GM21825 (cell line): Measurements from ENCODE around the gene GNAI3.

ENCODE experiments used
- ATAC-seq: cut with Tn5 transposase; IDR thresholded peaks from one replicate; pipeline ENCODE4 v1.9.1; 2021; ENCODE audit warnings: mild to moderate bottlenecking, moderate library complexity; ENCODE audit not compliant: unreplicated experiment

Gene GNAI3

GRCh38 chr1:109622137-109622892, 73.9 kb downstream of the GNAI3 start:
- ATAC-seq = no peak

DNA sequence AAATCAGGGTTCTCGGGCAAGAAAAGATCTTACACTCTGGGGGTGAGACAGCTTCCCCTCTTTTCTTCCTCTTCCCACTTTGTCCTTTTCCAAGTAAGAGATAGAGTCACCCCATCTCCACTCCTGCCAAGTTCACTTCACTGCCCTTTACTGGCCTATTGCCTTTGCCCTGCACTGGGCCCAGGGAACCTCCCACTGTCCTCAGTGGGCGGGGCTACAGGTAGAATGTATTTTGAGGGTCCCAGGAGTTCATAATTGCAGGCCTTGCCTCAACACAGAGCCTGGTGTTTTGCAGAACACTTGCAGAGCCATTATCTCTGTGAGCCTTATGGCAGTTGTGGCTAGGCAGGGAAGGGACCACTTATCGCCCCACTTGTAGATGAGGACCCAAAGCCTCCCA, 74.5 kb downstream of the GNAI3 start:
- ATAC-seq = no peak

DNA sequence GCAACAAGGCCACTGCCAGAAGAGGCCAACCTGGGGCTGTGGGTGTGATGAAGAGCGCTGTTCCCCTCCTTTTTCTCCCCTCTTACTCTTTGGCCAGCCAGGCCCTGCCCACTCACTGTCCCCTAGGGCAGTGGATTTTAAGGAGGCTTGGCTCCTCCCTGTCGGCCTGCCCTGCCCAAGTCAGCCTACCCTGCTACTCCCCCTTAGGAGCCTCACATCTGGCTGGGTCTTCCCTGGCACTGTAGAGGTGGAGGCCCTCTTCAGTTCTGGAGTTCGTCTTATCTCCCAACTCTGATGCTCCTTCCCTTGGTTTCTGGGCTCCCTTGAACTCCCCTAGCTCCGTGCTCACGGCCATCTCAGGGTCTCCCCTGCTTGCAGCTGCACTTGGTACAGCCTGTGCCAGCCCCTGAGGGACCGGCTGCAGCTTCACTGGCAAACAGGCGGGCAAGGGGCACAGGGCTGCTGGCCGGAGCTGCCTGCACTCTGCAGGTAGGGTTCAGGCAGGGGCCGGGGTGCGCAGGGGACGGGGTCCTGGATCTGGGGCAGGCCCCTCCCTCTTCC, 75.3 kb downstream of the GNAI3 start:
- no peak for ATAC-seq

DNA sequence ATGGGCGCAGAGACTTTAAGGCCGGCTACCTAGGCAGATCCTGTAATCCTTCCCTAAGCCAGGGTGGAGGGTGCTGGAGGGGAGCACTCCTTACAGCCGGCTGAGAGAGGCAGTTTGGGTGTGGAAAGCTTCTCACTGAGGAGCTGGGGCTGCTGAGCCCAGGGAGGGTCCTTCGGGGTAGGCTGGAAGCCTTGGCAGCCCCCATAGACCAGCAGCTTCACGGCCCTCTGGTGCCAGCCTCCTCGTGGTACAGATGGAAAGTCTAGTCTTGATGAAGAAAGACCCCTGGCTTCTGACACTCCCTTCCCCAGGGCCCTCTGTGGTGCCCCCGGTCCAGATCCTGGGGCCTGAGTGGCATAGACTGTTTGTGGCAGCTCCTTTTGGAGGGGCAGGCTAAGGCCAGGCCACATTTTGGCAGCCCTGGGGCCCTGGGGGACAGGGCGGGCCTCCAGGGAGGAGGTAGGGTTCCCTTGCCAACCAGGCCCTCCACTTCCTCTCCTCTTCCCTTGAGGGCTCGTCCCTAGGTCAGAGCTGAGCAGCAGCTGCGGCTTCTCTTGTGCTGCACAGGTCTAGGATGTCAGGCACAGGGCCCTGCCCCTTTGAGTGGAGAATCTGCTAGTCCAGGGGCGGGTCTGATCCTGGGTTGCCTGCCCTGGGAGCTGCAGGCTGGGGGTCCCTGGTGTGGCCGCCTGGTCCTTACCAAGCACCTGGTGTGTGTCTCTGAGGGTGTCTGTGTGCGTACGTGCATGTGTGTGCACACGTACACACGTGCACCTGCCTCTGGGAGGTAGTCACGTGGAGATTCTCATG, 76.0 kb downstream of the GNAI3 start:
- peak; percentile 36 for ATAC-seq

GRCh38 chr1:109625176-109625575, 76.8 kb downstream of the GNAI3 start:
- ATAC-seq = no peak

DNA sequence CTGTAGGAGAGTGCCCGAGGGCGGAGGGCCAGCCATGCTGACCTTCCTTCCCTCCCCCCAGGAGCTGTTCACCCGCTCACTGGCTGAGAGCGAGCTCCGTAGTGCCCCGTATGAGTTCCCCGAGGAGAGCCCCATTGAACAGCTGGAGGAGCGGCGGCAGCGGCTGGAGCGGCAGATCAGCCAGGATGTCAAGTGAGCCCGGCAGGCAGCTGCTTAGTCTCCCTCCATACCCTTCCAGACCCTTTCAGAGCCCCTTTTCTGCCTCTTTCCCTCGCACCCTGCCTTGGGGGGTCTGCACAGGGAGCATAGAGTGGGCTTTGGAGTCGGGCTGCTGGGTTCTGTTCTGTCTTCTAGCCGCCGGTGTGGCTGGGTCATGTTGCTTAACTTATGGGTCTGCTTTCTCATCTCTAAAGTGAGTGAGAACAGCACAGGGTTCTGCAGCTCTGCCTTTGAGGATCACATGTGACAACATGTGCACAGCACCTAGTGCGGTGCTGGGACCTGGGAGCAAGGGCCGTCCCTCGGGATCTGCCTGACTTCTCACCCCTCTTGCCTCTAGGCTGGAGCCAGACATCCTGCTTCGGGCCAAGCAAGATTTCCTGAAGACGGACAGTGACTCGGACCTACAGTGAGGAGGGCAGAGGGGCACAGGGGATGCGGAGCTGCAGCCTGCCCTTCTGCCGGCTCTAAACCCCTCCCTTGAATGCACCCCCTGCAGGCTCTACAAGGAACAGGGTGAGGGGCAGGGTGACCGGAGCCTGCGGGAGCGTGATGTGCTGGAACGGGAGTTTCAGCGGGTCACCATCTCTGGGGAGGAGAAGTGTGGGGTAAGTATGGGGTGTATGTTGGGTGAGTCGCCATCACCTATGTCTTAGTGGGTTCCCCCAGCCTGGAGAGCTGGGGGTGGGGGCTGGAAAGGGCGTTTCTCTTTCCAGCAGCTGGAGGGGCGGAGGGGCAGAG, 77.5 kb downstream of the GNAI3 start:
- no peak for ATAC-seq

GRCh38 chr1:109626682-109627408, 78.4 kb downstream of the GNAI3 start:
- no peak for ATAC-seq

GRCh38 chr1:109627692-109628399, 79.4 kb downstream of the GNAI3 start:
- no peak for ATAC-seq

DNA sequence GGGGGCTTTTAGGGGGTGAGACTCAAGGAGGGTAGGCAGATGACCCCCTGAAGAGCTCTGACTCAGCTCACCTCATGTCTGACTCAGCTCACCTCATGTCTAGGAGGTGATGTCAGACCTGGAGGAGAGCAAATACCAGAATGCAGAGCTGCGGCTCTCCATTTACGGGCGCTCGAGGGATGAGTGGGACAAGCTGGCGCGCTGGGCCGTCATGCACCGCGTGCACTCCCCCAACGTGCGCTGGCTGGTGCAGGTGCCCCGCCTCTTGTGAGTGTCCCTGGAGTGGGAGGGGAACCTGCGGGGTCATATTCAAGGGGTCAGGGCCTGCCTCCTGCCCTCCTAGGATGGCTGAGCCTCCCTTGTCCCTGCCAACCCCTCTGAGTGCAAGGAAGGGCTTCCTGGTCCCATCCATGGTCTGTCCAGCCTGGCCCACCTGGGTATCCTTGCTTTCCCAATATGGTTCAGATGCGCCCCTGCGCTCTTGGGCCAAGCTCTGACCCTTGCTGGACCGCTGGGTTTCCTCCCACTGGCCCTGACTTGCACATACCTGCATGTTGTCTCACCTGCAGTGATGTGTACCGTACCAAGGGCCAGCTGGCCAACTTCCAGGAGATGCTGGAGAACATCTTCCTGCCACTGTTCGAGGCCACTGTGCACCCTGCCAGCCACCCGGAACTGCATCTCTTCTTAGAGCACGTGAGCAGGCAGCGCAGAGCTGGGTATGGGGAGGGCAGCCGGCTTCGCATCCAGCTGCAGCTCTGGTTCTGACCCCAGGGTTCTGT, 80.3 kb downstream of the GNAI3 start:
- ATAC-seq = no peak

DNA sequence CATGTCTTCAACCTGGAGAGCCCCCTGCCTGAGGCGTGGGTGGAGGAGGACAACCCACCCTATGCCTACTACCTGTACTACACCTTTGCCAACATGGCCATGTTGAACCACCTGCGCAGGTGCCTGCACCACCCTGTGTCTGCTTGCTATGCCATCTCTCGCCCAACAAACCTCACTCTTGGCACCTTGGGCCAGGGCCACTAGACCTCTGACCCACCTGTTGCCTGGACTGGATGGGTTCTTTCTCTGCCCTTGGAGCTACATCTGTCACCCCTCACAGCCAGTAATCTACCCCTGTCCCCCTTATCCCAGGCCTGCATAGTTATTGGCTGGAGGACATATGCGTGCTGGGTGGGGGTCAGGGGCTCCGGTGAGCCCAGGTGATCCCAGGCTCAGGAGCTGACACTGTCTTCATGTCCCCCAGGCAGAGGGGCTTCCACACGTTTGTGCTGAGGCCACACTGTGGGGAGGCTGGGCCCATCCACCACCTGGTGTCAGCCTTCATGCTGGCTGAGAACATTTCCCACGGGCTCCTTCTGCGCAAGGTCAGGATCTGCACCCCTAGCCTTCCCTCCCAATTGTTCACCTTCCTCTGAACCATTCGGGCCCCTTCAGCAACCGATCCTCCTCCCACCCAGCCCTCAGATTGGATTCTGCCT, 81.1 kb downstream of the GNAI3 start:
- ATAC-seq = no peak

DNA sequence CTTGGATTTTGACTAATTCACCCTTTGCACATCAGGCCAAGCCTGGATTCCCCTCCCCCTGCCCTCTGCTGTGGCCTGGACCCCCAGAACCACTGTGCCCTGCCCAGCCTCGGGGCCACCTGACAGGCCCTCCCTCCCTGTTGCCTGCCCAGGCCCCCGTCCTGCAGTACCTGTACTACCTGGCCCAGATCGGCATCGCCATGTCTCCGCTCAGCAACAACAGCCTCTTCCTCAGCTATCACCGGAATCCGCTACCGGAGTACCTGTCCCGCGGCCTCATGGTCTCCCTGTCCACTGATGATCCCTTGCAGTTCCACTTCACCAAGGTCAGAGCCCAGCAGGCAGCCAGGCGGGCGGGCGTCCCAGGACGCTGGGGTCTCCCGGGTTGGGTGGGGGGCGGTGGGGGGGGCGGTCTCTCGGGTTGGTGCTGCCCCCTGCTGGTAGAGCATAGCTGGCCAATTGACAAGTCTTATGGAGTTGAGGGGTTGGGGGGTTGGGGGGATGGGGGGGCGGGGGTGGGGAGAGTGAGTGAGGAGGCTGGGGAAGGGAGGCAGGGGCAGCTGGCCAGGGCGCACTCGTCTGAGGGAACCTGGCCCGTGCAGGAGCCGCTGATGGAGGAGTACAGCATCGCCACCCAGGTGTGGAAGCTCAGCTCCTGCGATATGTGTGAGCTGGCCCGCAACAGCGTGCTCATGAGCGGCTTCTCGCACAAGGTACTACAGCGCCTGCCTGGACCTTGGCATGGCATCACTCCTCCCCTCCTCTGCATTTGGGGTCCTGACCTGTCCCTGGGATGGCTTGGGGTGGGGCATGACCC, 81.9 kb downstream of the GNAI3 start:
- ATAC-seq = no peak

- no peak for ATAC-seq
Measured at GRCh38 chr1:109630898-109631512, 82.6 kb downstream of the GNAI3 start.

- ATAC-seq = no peak
Measured at GRCh38 chr1:109631513-109632505, 83.4 kb downstream of the GNAI3 start.

GRCh38 chr1:109632671-109633346, 84.4 kb downstream of the GNAI3 start:
- no peak for ATAC-seq

DNA sequence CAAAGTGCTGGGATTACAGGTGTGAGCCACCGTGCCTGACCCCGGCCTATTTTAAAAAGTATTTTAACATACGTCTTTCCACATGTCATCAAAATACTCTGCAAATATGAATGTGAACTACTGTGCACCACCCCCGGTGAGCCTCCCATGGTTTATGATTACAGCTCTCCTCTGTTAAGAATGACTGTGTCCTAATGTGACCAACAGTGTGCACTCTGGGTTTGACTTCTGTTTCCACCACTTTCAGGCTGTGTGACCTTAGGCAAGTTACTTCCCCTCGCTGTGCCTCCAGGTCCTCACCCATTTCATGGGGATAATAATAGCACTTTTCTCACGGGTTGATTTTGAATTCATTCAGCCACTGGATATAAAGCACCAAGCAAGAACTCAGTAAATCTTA, 85.9 kb downstream of the GNAI3 start:
- ATAC-seq = no peak
